ENCODE data around the gene NIT1.
A peak's percentile ranks its signal among the peaks of the same experiment; 100 is the strongest.

Gene NIT1

GRCh38 chr1:161083748-161084596, 33.9 kb upstream of the NIT1 start:
- intact Hi-C loops (cut with DNase I), result no loop called here
- no peak for DNase-seq

GRCh38 chr1:161084597-161084988, 33.3 kb upstream of the NIT1 start:
- DNase-seq, result peak in 1 of 10 donors; percentile 13
- intact Hi-C loops (cut with DNase I), result no loop called here

- peak in 1 of 10 donors; percentile 27 for DNase-seq
- intact Hi-C loops (cut with DNase I), result no loop called here
Observed at GRCh38 chr1:161085165-161085564, 32.7 kb upstream of the NIT1 start.

- intact Hi-C loops (cut with DNase I), result no loop called here
- DNase-seq, result no peak
Observed at GRCh38 chr1:161086457-161086856, 31.4 kb upstream of the NIT1 start.

- intact Hi-C loops (cut with DNase I), result no loop called here
- DNase-seq, result no peak
Observed at GRCh38 chr1:161088587-161089110, 29.3 kb upstream of the NIT1 start.

GRCh38 chr1:161089251-161089924, 28.5 kb upstream of the NIT1 start, which contains the start of gene NECTIN4:
Gene NECTIN4 (minus strand): TSS chr1:161089558. CDS start chr1:161089296, 262 bp downstream.
- intact Hi-C loops (cut with DNase I), result no loop called here
- peak in 1 of 10 donors; percentile 39 for DNase-seq

- DNase-seq, result no peak
- intact Hi-C loops (cut with DNase I), result no loop called here
Observed at GRCh38 chr1:161089938-161090337, 28.0 kb upstream of the NIT1 start.

GRCh38 chr1:161090617-161091016, 27.3 kb upstream of the NIT1 start:
- intact Hi-C loops (cut with DNase I), result no loop called here
- DNase-seq, result no peak

GRCh38 chr1:161091093-161091492, 26.8 kb upstream of the NIT1 start:
- DNase-seq, result no peak
- intact Hi-C loops (cut with DNase I), result no loop called here

GRCh38 chr1:161091796-161092507, 26.0 kb upstream of the NIT1 start:
- intact Hi-C loops (cut with DNase I), result no loop called here
- DNase-seq, result peak in 1 of 10 donors; percentile 22

- DNase-seq, result no peak
- intact Hi-C loops (cut with DNase I), result no loop called here
Observed at GRCh38 chr1:161092621-161093028, 25.3 kb upstream of the NIT1 start.

- DNase-seq, result no peak
- intact Hi-C loops (cut with DNase I), result no loop called here
Observed at GRCh38 chr1:161094481-161094880, 23.4 kb upstream of the NIT1 start.

- intact Hi-C loops (cut with DNase I), result loop anchor here (5.0 kb wide), 4 partner anchors 37 to 368 kb away; partner anchors contain the start of genes DEDD and USF1
- no peak for DNase-seq
Observed at GRCh38 chr1:161095230-161095629, 22.7 kb upstream of the NIT1 start.

- intact Hi-C loops (cut with DNase I), result loop anchor here (5.0 kb wide), 4 partner anchors 36 to 369 kb away; partner anchors contain the start of genes DEDD and USF1
- DNase-seq, result no peak
Observed at GRCh38 chr1:161096015-161096414, 21.9 kb upstream of the NIT1 start.

- no peak for DNase-seq
- intact Hi-C loops (cut with DNase I), result loop anchor here (5.0 kb wide), 4 partner anchors 36 to 369 kb away; partner anchors contain the start of genes DEDD and USF1
Observed at GRCh38 chr1:161096530-161096929, 21.4 kb upstream of the NIT1 start.

GRCh38 chr1:161098210-161099068, 19.5 kb upstream of the NIT1 start, which contains the start of gene KLHDC9:
Gene KLHDC9 (plus strand): TSS chr1:161098361. CDS start chr1:161098536, 175 bp downstream.
- intact Hi-C loops (cut with DNase I), result loop anchor here (5.0 kb wide), 4 partner anchors 34 to 371 kb away; partner anchors contain the start of genes DEDD and USF1
- peak; percentile 53 to 98 (median 80) for DNase-seq

- no peak for DNase-seq
Observed at GRCh38 chr1:161099090-161099802, 18.7 kb upstream of the NIT1 start.

GRCh38 chr1:161100556-161100955, 17.3 kb upstream of the NIT1 start:
- DNase-seq, result no peak
- intact Hi-C loops (cut with DNase I), result no loop called here

More at GRCh38 chr1:161099090-161099802, 18.7 kb upstream of the NIT1 start:
- intact Hi-C loops (cut with DNase I), result loop anchor here (5.0 kb wide), 4 partner anchors 33 to 372 kb away; partner anchors contain the start of genes DEDD and USF1

- intact Hi-C loops (cut with DNase I), result no loop called here
- DNase-seq, result no peak
Observed at GRCh38 chr1:161106431-161106830, 11.5 kb upstream of the NIT1 start.

Data from posterior cingulate gyrus (tissue), 11 donors.